H1 (cell line): ENCODE data around the gene SLC22A23. TPM values are rescaled to one million over a fixed set of nuclear protein-coding genes. Genes with fewer than 3 reads are reported as not detected.

Source experiments
- ATF3 ChIP-seq: IDR thresholded peaks from 2 replicates; pipeline ENCODE4 v1.6.1; 2011; ENCODE audit warnings: low read depth, mild to moderate bottlenecking, low read length; ENCODE audit not compliant: insufficient read depth
- CHD7 ChIP-seq: fragments of 300-600 bp; sonication (generic); IDR thresholded peaks from 2 replicates; pipeline ENCODE4 v1.7.1; 2012; ENCODE audit warnings: low read length, moderate library complexity, mild to moderate bottlenecking, inconsistent platforms; ENCODE audit not compliant: insufficient replicate concordance
- CTCF ChIP-seq, 3 experiments: IDR thresholded peaks; 1 replicate in 2 of 3; 2 replicates in 1 of 3; pipeline versions ENCODE4 v1.5.1 to v1.6.1; 2011; ENCODE audit warnings: low read length in 3 of 3, mild to moderate bottlenecking in 3 of 3, inconsistent platforms in 2 of 3, low read depth in 1 of 3, moderate library complexity in 1 of 3; ENCODE audit not compliant: insufficient read depth in 1 of 3; ENCODE audit errors: control extremely low read depth in 1 of 3
- HDAC2 ChIP-seq, 2 experiments: fragments of 300-600 bp in 1 of 2; sonication (generic) in 1 of 2; IDR thresholded peaks; 2 replicates each; pipeline ENCODE4 v1.6.1; 2011 to 2012; ENCODE audit warnings: low read depth in 2 of 2, low read length in 2 of 2, mild to moderate bottlenecking in 2 of 2, moderate library complexity in 2 of 2, borderline replicate concordance in 1 of 2, inconsistent platforms in 1 of 2
- RAD21 ChIP-seq, 2 experiments: IDR thresholded peaks in 1 of 2; conservative IDR thresholded peaks in 1 of 2; 2 replicates each; pipeline ENCODE4 v1.6.1; 2011; ENCODE audit warnings: low read depth in 2 of 2, low read length in 2 of 2, improper control_type of control experiment in 1 of 2, inconsistent platforms in 1 of 2, mild to moderate bottlenecking in 1 of 2, moderate library complexity in 1 of 2
- polyA plus RNA-seq, 7 experiments: library from polyadenylated mRNA; depleted of rRNA in 3 of 7; stranded (reverse) in 5 of 7; unstranded in 2 of 7; fragments of >200 nt in 5 of 7; fragments of 200-250 nt in 2 of 7; gene quantifications; 1 replicate in 5 of 7; 2 replicates in 1 of 7; 4 replicates in 1 of 7; pipeline versions ENCODE4 v1.2.1 to v1.2.3, GENCODE V29; 2011 to 2013; ENCODE audit warnings: missing spikeins in 2 of 7, mixed read lengths in 2 of 7
- total RNA-seq: library from RNA; stranded (reverse); fragmentation: NEBNext Ultra II Directional; extraction: Animal tissue kit (Norgen Biotek cat#: 25700); gene quantifications from 2 replicates; pipeline ENCODE4 v1.2.1, GENCODE V29; 2021

The SLC22A23 gene
- total and polyA plus RNA-seq, 2 of the 8 experiments (the other 6 are each of a cell fraction or from before 2014, with no cell fraction given): 9.9 to 38.4 TPM

- TF ChIP-seq CTCF (IDR thresholded peaks at IDR 0.05; ENCODE audit: control extremely low read depth in 1 of 3, insufficient read depth in 1 of 3, low read depth in 1 of 3, low read length in 3 of 3): no peak
- TF ChIP-seq HDAC2 (IDR thresholded peaks at IDR 0.05; ENCODE audit: borderline replicate concordance in 1 of 2, low read depth in 2 of 2, low read length in 2 of 2): no peak
- TF ChIP-seq CHD7: no peak
- no peak for TF ChIP-seq ATF3
- TF ChIP-seq RAD21 (IDR thresholded peaks at IDR 0.05 in 1 of 2, conservative IDR thresholded peaks at IDR 0.05 in 1 of 2; ENCODE audit: low read depth in 2 of 2, low read length in 2 of 2): no peak
Measured at GRCh38 chr6:3426927-3427686, 29.7 kb downstream of the SLC22A23 start (continued).
